C4-2B (cell line): ENCODE results near the gene IMMT.

Experiments
- ZFX ChIP-seq: fragments of 450-650 bp; IDR thresholded peaks from 2 replicates; pipeline ENCODE4 v1.6.1; 2017
- TF ChIP-seq, protein P1 (sequence below): fragments of 450-650 bp; conservative IDR thresholded peaks from 2 replicates; pipeline ENCODE4 v1.5.1; 2017; ENCODE audit warnings: mild to moderate bottlenecking

DNA sequence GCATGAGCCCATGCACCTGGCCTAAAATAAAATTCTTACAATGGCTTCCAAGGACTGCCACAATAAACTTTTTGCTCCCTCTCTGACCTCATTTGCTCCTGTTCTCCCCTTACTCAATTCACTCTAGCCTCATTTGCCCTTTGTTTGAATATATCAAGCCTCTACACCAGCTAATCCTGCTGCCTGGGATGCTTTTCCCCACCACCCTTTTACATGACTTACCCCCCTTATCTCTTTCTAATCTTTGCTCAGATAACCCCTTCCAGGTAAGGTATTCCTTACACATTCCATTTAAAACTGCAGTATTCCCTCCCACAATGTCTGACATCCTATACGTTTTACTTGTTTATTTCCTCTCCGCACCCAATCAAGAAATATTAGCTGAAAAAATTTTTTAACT, 22.7 kb downstream of the IMMT start:
- TF ChIP-seq, protein P1, sequence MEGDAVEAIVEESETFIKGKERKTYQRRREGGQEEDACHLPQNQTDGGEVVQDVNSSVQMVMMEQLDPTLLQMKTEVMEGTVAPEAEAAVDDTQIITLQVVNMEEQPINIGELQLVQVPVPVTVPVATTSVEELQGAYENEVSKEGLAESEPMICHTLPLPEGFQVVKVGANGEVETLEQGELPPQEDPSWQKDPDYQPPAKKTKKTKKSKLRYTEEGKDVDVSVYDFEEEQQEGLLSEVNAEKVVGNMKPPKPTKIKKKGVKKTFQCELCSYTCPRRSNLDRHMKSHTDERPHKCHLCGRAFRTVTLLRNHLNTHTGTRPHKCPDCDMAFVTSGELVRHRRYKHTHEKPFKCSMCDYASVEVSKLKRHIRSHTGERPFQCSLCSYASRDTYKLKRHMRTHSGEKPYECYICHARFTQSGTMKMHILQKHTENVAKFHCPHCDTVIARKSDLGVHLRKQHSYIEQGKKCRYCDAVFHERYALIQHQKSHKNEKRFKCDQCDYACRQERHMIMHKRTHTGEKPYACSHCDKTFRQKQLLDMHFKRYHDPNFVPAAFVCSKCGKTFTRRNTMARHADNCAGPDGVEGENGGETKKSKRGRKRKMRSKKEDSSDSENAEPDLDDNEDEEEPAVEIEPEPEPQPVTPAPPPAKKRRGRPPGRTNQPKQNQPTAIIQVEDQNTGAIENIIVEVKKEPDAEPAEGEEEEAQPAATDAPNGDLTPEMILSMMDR, result no peak
- no peak for TF ChIP-seq ZFX
